Retinal pigment epithelial cell (primary cell): Measurements from ENCODE around the gene MBD6.

Experiments
- DNase-seq: peaks from one replicate; pipeline ENCODE4 v3.0.0-alpha.2; 2010; ENCODE audit warnings: low read depth
- H3K4me3 ChIP-seq: 2 replicates; pipeline ENCODE4 v1.5.1; 2011; ENCODE audit warnings: mild to moderate bottlenecking, low read length, control low read depth, moderate library complexity
- CTCF ChIP-seq: conservative IDR thresholded peaks from 2 replicates; pipeline ENCODE4 v1.5.1; 2011; ENCODE audit warnings: low read depth, low read length, control low read depth, inconsistent platforms

MBD6 gene

DNA sequence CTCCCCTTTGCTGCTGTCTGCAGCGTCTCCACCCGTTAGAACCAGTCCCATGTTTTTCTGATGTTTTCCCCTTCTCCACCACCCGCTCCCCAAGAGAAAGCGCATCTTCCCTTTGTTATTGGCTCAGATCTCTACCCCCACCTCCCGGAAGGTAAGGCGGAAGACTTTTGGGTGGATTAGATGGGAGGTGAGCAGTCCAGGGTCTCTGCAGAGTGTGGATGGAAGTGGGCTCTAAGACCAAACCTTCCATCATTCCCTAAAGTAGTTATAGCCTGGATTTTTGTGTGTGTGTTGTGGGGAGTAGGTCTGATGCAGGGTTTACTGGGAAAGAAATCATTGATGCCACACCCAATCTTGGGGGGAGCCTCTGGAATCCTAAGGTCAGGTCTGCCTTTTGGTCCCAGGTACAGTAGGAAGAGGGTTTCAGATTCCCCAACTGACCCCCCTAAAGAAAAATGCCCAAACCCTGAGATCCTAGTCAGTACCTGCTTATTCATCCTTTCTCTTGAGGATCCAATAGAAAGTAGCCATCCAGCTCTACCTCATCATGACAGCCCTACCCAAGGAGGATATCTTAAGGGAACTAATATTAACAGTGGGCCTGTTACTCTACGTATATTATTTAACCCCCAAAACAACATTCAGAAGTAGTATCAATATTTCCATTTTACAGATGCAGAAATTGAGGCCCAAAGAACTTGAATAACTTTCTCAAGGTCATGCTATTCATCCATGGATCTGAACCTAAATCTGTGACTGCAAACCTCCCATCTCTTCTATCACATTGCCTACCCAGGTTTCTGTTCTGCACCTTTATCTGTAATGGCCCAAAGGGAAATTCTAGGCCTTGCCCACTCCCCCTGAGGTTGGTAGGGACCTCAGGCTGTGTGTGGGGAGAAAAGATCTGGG lies 28.3 kb downstream of the MBD6 start:
- no peak for DNase-seq
- H3K4me3 ChIP-seq, result no peak overlapping the region
- no peak for TF ChIP-seq CTCF

DNA sequence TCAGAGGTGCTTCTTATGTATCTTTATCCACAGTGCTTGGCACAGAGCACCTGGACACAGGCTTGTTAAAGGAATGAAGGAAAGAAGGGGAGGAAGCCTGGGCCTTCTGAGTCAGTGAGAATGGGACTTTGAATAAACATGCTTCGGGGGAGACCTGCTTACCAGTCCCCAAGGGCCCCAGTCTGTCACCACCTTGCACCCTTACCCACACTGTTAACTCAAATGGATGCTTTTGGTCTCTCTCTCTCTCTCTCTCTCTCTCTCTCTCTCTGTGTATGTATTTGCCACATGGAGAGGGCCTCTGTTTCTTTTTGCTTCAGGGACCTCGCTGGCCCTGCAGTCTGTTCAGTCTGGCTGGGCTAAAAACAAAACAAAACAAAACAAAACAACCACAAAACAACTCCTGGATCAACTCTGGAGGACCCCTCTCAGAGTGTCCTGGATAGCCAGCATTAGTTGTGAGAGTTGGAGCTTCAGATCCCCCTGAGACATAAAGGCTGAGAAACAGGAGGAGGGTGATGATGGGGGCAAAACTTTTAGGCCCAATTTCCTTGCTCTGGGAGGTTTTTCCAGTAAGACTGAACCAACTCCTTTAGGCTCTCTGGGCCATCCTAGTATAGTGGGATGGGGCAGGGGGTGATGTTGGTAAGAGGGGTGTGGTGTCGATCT lies 29.1 kb downstream of the MBD6 start:
- no peak overlapping the region for H3K4me3 ChIP-seq
- TF ChIP-seq CTCF, result no peak
- no peak for DNase-seq

- DNase-seq, result no peak
- H3K4me3 ChIP-seq, result no peak overlapping the region
- TF ChIP-seq CTCF, result no peak
Measured at GRCh38 chr12:57552306-57552651, 29.7 kb downstream of the MBD6 start.

- DNase-seq, result no peak
- no peak overlapping the region for H3K4me3 ChIP-seq
- TF ChIP-seq CTCF, result no peak
Measured at GRCh38 chr12:57552835-57553313, 30.2 kb downstream of the MBD6 start.

DNA sequence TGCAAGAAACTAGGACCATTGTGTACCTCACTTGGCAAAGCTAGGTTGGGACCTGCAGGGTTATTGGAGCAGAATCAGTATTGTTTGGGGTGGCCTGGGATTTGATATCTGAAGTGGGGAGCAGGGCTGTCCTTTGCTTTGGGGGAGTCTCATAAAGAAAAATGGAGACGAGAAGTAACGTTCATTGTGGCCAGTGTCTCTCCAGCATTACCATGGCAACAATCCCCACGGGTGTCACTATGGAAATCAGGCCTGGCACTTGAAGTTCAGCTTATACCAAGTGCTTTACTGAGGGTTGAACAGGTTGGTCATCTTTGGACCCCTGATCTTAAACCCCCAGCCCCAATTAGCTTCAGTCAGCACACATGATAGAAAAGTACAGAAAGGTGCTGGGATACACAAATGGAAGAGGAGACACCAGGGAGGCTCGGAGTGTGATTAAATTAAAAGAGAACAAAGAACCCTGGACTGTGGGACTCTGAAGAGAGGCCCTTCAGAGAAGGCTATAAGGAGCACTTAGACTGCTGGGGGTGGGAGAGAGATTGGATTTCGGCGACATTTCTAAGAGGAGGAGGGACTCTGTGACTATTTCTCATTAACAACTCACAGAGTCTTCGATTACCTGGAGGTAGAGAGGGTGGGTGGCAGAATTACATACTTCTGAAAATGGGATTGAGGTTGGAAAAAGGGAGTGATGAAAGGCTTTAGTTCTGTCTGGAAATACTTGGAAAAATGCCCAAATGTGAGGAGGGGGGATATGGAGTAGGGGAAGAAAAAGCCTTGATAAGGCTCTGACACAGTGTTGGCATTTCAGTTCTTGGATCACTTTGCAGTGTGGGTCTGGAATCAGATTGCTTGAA lies 30.9 kb downstream of the MBD6 start:
- no peak overlapping the region for H3K4me3 ChIP-seq
- TF ChIP-seq CTCF, result no peak
- DNase-seq, result no peak

DNA sequence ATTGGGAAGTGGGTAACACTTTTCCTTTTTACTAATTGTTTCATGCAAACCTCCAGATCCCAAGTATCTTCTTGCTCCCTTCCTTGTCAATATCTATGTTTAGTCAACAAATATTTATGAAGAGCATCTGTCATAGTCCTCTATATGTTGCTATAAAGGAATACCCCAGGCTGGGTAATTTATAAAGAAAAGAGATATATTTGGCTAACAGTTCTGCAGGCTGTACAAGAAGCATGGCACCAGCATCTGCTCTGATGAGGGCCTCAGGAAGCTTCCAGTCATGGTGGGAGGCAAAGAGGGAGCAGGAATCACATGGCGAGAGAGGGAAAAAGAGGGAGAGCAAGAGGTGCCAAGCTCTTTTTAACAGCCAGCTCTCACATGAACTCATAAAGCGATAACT lies 31.8 kb downstream of the MBD6 start:
- TF ChIP-seq CTCF, result no peak
- H3K4me3 ChIP-seq, result no peak overlapping the region
- no peak for DNase-seq
